ENCODE measurements around the gene HSP90B1. TPM values are rescaled to one million over a fixed set of nuclear protein-coding genes. Genes with fewer than 3 reads are reported as not detected.

The HSP90B1 gene
- polyA plus RNA-seq, 1 experiment, result 272 TPM

- TF ChIP-seq, protein P1, sequence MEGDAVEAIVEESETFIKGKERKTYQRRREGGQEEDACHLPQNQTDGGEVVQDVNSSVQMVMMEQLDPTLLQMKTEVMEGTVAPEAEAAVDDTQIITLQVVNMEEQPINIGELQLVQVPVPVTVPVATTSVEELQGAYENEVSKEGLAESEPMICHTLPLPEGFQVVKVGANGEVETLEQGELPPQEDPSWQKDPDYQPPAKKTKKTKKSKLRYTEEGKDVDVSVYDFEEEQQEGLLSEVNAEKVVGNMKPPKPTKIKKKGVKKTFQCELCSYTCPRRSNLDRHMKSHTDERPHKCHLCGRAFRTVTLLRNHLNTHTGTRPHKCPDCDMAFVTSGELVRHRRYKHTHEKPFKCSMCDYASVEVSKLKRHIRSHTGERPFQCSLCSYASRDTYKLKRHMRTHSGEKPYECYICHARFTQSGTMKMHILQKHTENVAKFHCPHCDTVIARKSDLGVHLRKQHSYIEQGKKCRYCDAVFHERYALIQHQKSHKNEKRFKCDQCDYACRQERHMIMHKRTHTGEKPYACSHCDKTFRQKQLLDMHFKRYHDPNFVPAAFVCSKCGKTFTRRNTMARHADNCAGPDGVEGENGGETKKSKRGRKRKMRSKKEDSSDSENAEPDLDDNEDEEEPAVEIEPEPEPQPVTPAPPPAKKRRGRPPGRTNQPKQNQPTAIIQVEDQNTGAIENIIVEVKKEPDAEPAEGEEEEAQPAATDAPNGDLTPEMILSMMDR (IDR thresholded peaks at IDR 0.05; ENCODE audit: insufficient read depth, low read depth, low read length), result no peak
- no peaks in the 10 kb centered on the region for H3K36me3 ChIP-seq (ENCODE audit: control insufficient read depth, insufficient read depth, low read length)
- ChIA-PET POLR2A (no interaction called here), CTCF (no interaction called here)
- no peak overlapping the region for H3K4me3 ChIP-seq (ENCODE audit: low read depth, low read length)
- H3K27me3 ChIP-seq (ENCODE audit: control insufficient read depth, insufficient read depth, low read length), result peaks cover 4% of the 10 kb centered on the region; the same call in 1 of the 2 replicates
- no peak for DNase-seq (ENCODE audit: low read depth)
Measured at GRCh38 chr12:103905730-103906349, 24.4 kb upstream of the HSP90B1 start.

DNA sequence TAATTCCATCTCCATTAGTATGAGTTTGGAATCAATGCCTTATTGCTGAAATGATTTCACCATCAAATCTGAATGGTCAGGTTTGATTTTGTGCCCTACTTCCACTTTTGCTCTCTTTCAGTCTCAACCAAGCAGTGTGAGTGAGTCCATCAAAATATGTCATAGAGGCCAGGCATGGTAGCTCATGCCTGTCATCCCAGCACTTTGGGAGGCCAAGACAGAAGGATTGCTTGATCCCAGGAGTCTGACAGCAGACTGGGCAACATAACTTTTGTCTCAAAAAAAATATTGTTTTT, 22.0 kb upstream of the HSP90B1 start:
- Histone ChIP-seq H3K27me3 (ENCODE audit: control insufficient read depth, insufficient read depth, low read length) (peaks cover 1% of the 10 kb centered on the region; the same call in 1 of the 2 replicates), H3K36me3 (ENCODE audit: control insufficient read depth, insufficient read depth, low read length) (no peaks in the 10 kb centered on the region), H3K4me3 (ENCODE audit: low read depth, low read length) (no peak overlapping the region)
- TF ChIP-seq, protein P1 (IDR thresholded peaks at IDR 0.05; ENCODE audit: insufficient read depth, low read depth, low read length), result no peak
- DNase-seq (ENCODE audit: low read depth), result no peak
- ChIA-PET POLR2A (no interaction called here), CTCF (interaction anchor here (0.5 kb wide), 1 partner anchor 13 kb away, joined by 3 read pairs; no protein-coding TSS in a partner anchor)

DNA sequence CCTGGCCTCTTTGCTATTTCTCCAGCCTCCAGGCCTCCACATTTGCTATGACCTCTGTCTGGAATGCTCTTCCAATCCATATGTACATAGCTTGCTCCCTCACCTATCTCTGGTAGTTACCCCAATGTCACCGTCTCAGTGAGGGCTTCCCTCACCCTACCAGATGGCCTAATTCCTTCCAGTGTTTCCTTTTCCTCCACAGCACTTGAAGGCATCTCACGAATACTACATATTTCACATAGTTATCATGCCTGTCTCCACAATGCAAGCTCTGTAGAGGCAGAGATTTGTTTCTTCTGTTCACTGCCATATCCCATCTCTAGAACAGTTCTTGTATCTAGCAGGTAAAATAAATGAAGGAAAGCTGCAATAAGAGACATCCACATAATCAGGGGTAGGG, 21.3 kb upstream of the HSP90B1 start:
- POLR2A ChIA-PET, result no interaction called here
- CTCF ChIA-PET, result interaction anchor here (0.7 to 1.6 kb wide), 3 partner anchors 11 to 1120 kb away, joined by 3 to 4 read pairs (median 3); no protein-coding TSS in a partner anchor
- DNase-seq (ENCODE audit: low read depth), result peak; percentile 21

DNA sequence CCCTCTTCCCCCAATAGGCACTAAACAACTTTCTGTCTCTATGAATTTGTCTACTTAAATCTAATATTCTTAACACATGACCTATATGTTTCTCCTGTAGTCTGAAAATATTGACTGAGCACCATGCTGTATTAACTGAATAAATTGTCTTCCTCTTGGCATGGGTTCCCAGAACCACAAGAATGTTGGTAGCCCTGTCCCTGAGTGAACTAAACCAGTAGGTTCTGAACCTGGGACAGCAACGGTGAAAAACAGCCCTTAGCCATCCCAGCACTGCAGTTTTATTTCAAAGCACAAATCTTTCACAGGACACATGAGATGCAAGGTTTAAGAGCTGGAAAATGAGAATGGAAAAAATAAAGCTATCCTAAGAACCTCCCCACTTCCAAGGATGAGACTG, 20.4 kb upstream of the HSP90B1 start:
- TF ChIP-seq, protein P1 (IDR thresholded peaks at IDR 0.05; ENCODE audit: insufficient read depth, low read depth, low read length), result no peak
- CTCF ChIA-PET, result interaction anchor here (0.9 to 1.6 kb wide), 3 partner anchors 11 to 31 kb away, joined by 3 to 4 read pairs (median 4); no protein-coding TSS in a partner anchor

More for the DNA sequence above, 21.3 kb upstream of the HSP90B1 start:
- Histone ChIP-seq H3K36me3 (ENCODE audit: control insufficient read depth, insufficient read depth, low read length) (no peaks in the 10 kb centered on the region), H3K27me3 (ENCODE audit: control insufficient read depth, insufficient read depth, low read length) (peaks cover 1% of the 10 kb centered on the region; the same call in 1 of the 2 replicates), H3K4me3 (ENCODE audit: low read depth, low read length) (no peak overlapping the region)
- TF ChIP-seq, protein P1 (IDR thresholded peaks at IDR 0.05; ENCODE audit: insufficient read depth, low read depth, low read length), result no peak

DNA sequence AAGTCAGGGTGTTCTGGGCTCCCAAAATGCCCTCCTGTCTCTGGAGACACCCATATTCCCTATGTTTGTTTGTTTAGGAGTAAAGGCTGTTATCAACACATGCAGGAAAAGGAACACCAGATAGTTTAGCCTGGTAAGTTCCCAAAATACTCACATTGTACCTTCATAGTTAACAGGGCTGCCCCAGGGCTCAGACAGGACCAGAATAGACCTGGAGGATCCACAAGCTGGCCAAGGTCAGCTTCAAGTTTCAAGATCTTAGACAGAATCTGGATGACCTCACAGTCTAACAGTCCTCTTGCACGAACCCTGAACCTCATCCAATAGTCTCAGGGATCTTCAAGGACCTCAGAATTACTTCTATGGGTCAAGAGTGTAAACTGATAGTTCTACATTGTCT, 18.1 kb upstream of the HSP90B1 start:
- POLR2A ChIA-PET, result no interaction called here
- Histone ChIP-seq H3K36me3 (ENCODE audit: control insufficient read depth, insufficient read depth, low read length) (no peaks in the 10 kb centered on the region), H3K27me3 (ENCODE audit: control insufficient read depth, insufficient read depth, low read length) (no peaks in the 10 kb centered on the region), H3K4me3 (ENCODE audit: low read depth, low read length) (no peak overlapping the region)
- TF ChIP-seq, protein P1 (IDR thresholded peaks at IDR 0.05; ENCODE audit: insufficient read depth, low read depth, low read length), result no peak
- CTCF ChIA-PET, result interaction anchor here (0.6 kb wide), 1 partner anchor 28 kb away, joined by 4 read pairs; no protein-coding TSS in a partner anchor
- no peak for DNase-seq (ENCODE audit: low read depth)

More for the DNA sequence above, 20.4 kb upstream of the HSP90B1 start:
- DNase-seq (ENCODE audit: low read depth), result no peak
- Histone ChIP-seq H3K36me3 (ENCODE audit: control insufficient read depth, insufficient read depth, low read length) (no peaks in the 10 kb centered on the region), H3K27me3 (ENCODE audit: control insufficient read depth, insufficient read depth, low read length) (peaks cover 1% of the 10 kb centered on the region; the same call in 1 of the 2 replicates), H3K4me3 (ENCODE audit: low read depth, low read length) (no peak overlapping the region)
- POLR2A ChIA-PET, result no interaction called here
